GM21423 (cell line): ENCODE data around the gene LYSMD2.
"Not testable (repeated sequence)": the region's sequence is repeated elsewhere in the genome, so short reads cannot be mapped to it uniquely, and the experiment has no call there.

Source experiments
- ATAC-seq: cut with Tn5 transposase; IDR thresholded peaks from one replicate; pipeline ENCODE4 v1.9.1; 2021; ENCODE audit warnings: mild to moderate bottlenecking, moderate library complexity; ENCODE audit not compliant: unreplicated experiment

The LYSMD2 gene

GRCh38 chr15:51737522-51738305 is at the start of gene LYSMD2:
TSS of gene LYSMD2 (minus strand) at chr15:51737655. CDS start at chr15:51737622, 33 bp downstream.
- ATAC-seq = peak; percentile 36

- not testable (repeated sequence) for ATAC-seq
These were observed 49.7 kb upstream of the LYSMD2 start for GRCh38 chr15:51787130-51787529.

GRCh38 chr15:51783967-51784366 is 46.5 kb upstream of the LYSMD2 start:
- ATAC-seq = no peak

GRCh38 chr15:51782357-51782896 is 45.0 kb upstream of the LYSMD2 start:
- ATAC-seq = no peak

- ATAC-seq = no peak
These were observed 44.1 kb upstream of the LYSMD2 start for GRCh38 chr15:51781506-51781905.

GRCh38 chr15:51780636-51781035 is 43.2 kb upstream of the LYSMD2 start:
- ATAC-seq = no peak

GRCh38 chr15:51776952-51777569 is 39.6 kb upstream of the LYSMD2 start:
- ATAC-seq = peak; percentile 62

GRCh38 chr15:51775967-51776816 is 38.7 kb upstream of the LYSMD2 start:
- peak; percentile 53 for ATAC-seq

- no peak for ATAC-seq
These were observed 37.5 kb upstream of the LYSMD2 start for GRCh38 chr15:51774916-51775315.

- no peak for ATAC-seq
These were observed 34.3 kb upstream of the LYSMD2 start for GRCh38 chr15:51771773-51772172.

- ATAC-seq = no peak
These were observed 33.4 kb upstream of the LYSMD2 start for GRCh38 chr15:51770902-51771301.

GRCh38 chr15:51768018-51768417 is 30.6 kb upstream of the LYSMD2 start:
- ATAC-seq = no peak

- no peak for ATAC-seq
These were observed 28.9 kb upstream of the LYSMD2 start for GRCh38 chr15:51766341-51766740.

GRCh38 chr15:51765751-51766150 is 28.3 kb upstream of the LYSMD2 start:
- no peak for ATAC-seq

- no peak for ATAC-seq
These were observed 23.4 kb upstream of the LYSMD2 start for GRCh38 chr15:51760805-51761204.

GRCh38 chr15:51759557-51760070 is 22.2 kb upstream of the LYSMD2 start:
- no peak for ATAC-seq

- no peak for ATAC-seq
These were observed 21.2 kb upstream of the LYSMD2 start for GRCh38 chr15:51758645-51759044.

- no peak for ATAC-seq
These were observed 20.0 kb upstream of the LYSMD2 start for GRCh38 chr15:51757450-51757849.

GRCh38 chr15:51756482-51756881 is 19.0 kb upstream of the LYSMD2 start:
- ATAC-seq = no peak

- ATAC-seq = no peak
These were observed 18.3 kb upstream of the LYSMD2 start for GRCh38 chr15:51755790-51756189.

- no peak for ATAC-seq
These were observed 16.8 kb upstream of the LYSMD2 start for GRCh38 chr15:51754267-51754666.
